HEK293 (cell line): ENCODE measurements around the gene MTUS2.

Experiments
- REST ChIP-seq: fragments of 450-650 bp; formaldehyde crosslinking; IDR thresholded peaks from 2 replicates; pipeline ENCODE4 v1.5.1; 2016; ENCODE audit warnings: missing biosample characterization, missing genetic modification characterization
- ZEB2 ChIP-seq: fragments of 450-650 bp; formaldehyde crosslinking; IDR thresholded peaks from 2 replicates; pipeline ENCODE4 v1.5.1; 2016; ENCODE audit warnings: missing biosample characterization, missing genetic modification characterization
- ZNF211 ChIP-seq: fragments of 450-650 bp; formaldehyde crosslinking; IDR thresholded peaks from 2 replicates; pipeline ENCODE4 v1.5.1; 2016; ENCODE audit warnings: low read depth, missing biosample characterization, missing genetic modification characterization
- ZNF274 ChIP-seq, 2 experiments: fragments of 200-500 bp in 1 of 2; fragments of 450-650 bp in 1 of 2; sonication (Bioruptor generic) in 1 of 2; formaldehyde crosslinking in 1 of 2; IDR thresholded peaks; 2 replicates each; pipeline versions ENCODE4 v1.5.1 to v1.6.1; 2014 to 2016; ENCODE audit warnings: borderline replicate concordance in 1 of 2, inconsistent platforms in 1 of 2, low read length in 1 of 2, missing biosample characterization in 1 of 2, missing genetic modification characterization in 1 of 2
- ZNF311 ChIP-seq: fragments of 450-650 bp; formaldehyde crosslinking; IDR thresholded peaks from 2 replicates; pipeline ENCODE4 v1.5.1; 2017; ENCODE audit warnings: missing biosample characterization, missing genetic modification characterization, borderline replicate concordance
- ZNF394 ChIP-seq: fragments of 450-650 bp; formaldehyde crosslinking; IDR thresholded peaks from 2 replicates; pipeline ENCODE4 v1.5.1; 2016; ENCODE audit warnings: missing biosample characterization, missing genetic modification characterization, mild to moderate bottlenecking, moderate library complexity, borderline replicate concordance
- ZSCAN16 ChIP-seq: fragments of 450-650 bp; formaldehyde crosslinking; IDR thresholded peaks from 2 replicates; pipeline ENCODE4 v1.5.1; 2016; ENCODE audit warnings: missing biosample characterization, missing genetic modification characterization
- TF ChIP-seq, protein P1 (sequence below): fragments of 450-650 bp; formaldehyde crosslinking; IDR thresholded peaks from 2 replicates; pipeline ENCODE4 v1.5.1; 2016; ENCODE audit warnings: missing biosample characterization, missing genetic modification characterization
- TF ChIP-seq, protein P2 (sequence below): fragments of 450-650 bp; formaldehyde crosslinking; IDR thresholded peaks from 2 replicates; pipeline ENCODE4 v1.5.1; 2016; ENCODE audit warnings: missing biosample characterization, missing genetic modification characterization
- TF ChIP-seq, protein P3 (sequence below): fragments of 450-650 bp; formaldehyde crosslinking; IDR thresholded peaks from 2 replicates; pipeline ENCODE4 v1.5.1; 2016; ENCODE audit warnings: missing biosample characterization, missing genetic modification characterization

DNA sequence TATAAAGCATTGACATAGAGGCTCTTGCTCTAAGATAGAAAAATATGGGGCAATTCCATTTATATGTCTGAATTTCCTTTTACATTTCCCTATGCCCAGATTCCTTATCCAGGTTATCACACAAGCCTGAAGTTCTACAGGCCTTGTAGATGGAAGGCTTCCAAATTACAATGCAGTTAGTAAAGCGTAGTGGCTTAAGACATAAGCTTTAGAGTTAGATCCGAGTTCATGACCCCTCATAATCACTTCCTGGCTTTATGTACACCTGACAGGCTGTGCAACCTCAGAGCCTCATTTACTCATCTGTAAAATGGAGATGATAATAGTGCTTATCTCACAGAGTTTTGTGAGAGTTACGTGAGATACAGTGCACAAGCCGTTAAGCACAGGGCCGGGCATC, 601.9 kb downstream of the MTUS2 start:
- TF ChIP-seq ZNF274 (IDR thresholded peaks at IDR 0.05; ENCODE audit: low read length) = no peak
- TF ChIP-seq ZNF274 (tag by site-specific recombination; IDR thresholded peaks at IDR 0.05; ENCODE audit: borderline replicate concordance) = no peak
- TF ChIP-seq ZNF311 = no peak
- TF ChIP-seq, protein P1, sequence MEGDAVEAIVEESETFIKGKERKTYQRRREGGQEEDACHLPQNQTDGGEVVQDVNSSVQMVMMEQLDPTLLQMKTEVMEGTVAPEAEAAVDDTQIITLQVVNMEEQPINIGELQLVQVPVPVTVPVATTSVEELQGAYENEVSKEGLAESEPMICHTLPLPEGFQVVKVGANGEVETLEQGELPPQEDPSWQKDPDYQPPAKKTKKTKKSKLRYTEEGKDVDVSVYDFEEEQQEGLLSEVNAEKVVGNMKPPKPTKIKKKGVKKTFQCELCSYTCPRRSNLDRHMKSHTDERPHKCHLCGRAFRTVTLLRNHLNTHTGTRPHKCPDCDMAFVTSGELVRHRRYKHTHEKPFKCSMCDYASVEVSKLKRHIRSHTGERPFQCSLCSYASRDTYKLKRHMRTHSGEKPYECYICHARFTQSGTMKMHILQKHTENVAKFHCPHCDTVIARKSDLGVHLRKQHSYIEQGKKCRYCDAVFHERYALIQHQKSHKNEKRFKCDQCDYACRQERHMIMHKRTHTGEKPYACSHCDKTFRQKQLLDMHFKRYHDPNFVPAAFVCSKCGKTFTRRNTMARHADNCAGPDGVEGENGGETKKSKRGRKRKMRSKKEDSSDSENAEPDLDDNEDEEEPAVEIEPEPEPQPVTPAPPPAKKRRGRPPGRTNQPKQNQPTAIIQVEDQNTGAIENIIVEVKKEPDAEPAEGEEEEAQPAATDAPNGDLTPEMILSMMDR = no peak
- no peak for TF ChIP-seq REST
- TF ChIP-seq, protein P2, sequence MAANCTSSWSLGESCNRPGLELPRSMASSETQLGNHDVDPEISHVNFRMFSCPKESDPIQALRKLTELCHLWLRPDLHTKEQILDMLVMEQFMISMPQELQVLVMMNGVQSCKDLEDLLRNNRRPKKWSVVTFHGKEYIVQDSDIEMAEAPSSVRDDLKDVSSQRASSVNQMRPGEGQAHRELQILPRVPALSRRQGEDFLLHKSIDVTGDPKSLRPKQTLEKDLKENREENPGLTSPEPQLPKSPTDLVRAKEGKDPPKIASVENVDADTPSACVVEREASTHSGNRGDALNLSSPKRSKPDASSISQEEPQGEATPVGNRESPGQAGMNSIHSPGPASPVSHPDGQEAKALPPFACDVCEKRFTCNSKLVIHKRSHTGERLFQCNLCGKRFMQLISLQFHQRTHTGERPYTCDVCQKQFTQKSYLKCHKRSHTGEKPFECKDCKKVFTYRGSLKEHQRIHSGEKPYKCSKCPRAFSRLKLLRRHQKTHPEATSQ = no peak
- TF ChIP-seq ZNF394 (tag by site-specific recombination) = no peak
- no peak for TF ChIP-seq ZEB2 (tag by site-specific recombination)
- TF ChIP-seq ZSCAN16 (tag by site-specific recombination) = no peak
- TF ChIP-seq, protein P3, sequence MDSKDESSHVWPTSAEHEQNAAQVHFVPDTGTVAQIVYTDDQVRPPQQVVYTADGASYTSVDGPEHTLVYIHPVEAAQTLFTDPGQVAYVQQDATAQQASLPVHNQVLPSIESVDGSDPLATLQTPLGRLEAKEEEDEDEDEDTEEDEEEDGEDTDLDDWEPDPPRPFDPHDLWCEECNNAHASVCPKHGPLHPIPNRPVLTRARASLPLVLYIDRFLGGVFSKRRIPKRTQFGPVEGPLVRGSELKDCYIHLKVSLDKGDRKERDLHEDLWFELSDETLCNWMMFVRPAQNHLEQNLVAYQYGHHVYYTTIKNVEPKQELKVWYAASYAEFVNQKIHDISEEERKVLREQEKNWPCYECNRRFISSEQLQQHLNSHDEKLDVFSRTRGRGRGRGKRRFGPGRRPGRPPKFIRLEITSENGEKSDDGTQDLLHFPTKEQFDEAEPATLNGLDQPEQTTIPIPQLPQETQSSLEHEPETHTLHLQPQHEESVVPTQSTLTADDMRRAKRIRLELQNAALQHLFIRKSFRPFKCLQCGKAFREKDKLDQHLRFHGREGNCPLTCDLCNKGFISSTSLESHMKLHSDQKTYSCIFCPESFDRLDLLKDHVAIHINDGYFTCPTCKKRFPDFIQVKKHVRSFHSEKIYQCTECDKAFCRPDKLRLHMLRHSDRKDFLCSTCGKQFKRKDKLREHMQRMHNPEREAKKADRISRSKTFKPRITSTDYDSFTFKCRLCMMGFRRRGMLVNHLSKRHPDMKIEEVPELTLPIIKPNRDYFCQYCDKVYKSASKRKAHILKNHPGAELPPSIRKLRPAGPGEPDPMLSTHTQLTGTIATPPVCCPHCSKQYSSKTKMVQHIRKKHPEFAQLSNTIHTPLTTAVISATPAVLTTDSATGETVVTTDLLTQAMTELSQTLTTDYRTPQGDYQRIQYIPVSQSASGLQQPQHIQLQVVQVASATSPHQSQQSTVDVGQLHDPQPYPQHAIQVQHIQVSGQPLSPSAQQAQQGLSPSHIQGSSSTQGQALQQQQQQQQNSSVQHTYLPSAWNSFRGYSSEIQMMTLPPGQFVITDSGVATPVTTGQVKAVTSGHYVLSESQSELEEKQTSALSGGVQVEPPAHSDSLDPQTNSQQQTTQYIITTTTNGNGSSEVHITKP (tag by site-specific recombination) = no peak
- no peak for TF ChIP-seq ZNF211
